Measurements from ENCODE around the gene GSG1. TPM values are rescaled to one million over a fixed set of nuclear protein-coding genes. Genes with fewer than 3 reads are reported as not detected.

The GSG1 gene
- total RNA-seq, 1 experiment from 2014 or later, result 0.22 TPM

- Histone ChIP-seq H2BK12ac (ENCODE audit: insufficient read length, low read depth, low read length) (no peak overlapping the region), H4K8ac (replicated peaks; ENCODE audit: insufficient read length, low read depth, low read length) (no peak overlapping the region), H2BK20ac (ENCODE audit: low read depth, low read length, poor library complexity, severe bottlenecking) (no peak overlapping the region), H3T11ph (ENCODE audit: low read length) (no peak overlapping the region), H2BK5ac (ENCODE audit: insufficient read length, low read length) (no peak overlapping the region), H2BK120ac (ENCODE audit: low read depth, low read length, poor library complexity, severe bottlenecking) (no peak overlapping the region), H3K18ac (ENCODE audit: insufficient read length, low read depth, low read length) (no peak overlapping the region), H3K27ac (ENCODE audit: insufficient read length, low read depth, low read length) (no peak overlapping the region), H3K9ac (ENCODE audit: extremely low read depth, insufficient read length, low read length) (no peak overlapping the region), H3K14ac (ENCODE audit: insufficient read depth, low read length) (no peak overlapping the region), H3K79me1 (ENCODE audit: insufficient read depth, low read depth, low read length, poor library complexity, severe bottlenecking) (no peaks in the 10 kb centered on the region), H3K4ac (ENCODE audit: low read depth, low read length) (no peak overlapping the region), H2AK5ac (ENCODE audit: insufficient read length, low read length) (no peak overlapping the region), H4K91ac (ENCODE audit: insufficient read length, low read depth, low read length) (no peak overlapping the region), H3K27me3 (ENCODE audit: insufficient read depth, low read length) (no peaks in the 10 kb centered on the region), H2BK15ac (ENCODE audit: low read depth, low read length) (no peak overlapping the region), H3K4me1 (ENCODE audit: insufficient read depth, low read length) (peaks cover 21% of the 10 kb centered on the region), H3K56ac (ENCODE audit: insufficient read length, low read depth, low read length) (no peak overlapping the region), H3K23ac (ENCODE audit: insufficient read length, low read depth, low read length) (no peak overlapping the region), H3K4me2 (ENCODE audit: insufficient read depth, insufficient read length, low read length) (no peak overlapping the region), H3K9me3 (ENCODE audit: control insufficient read depth, low read depth, low read length) (no peaks in the 10 kb centered on the region), H3K79me2 (ENCODE audit: insufficient read depth, low read length) (no peaks in the 10 kb centered on the region), H2AFZ (ENCODE audit: low read length) (no peak overlapping the region), H3K23me2 (ENCODE audit: insufficient read length, low read depth, low read length, poor library complexity, severe bottlenecking) (no peaks in the 10 kb centered on the region), H4K5ac (ENCODE audit: insufficient read length, low read depth, low read length) (no peak overlapping the region), H4K20me1 (ENCODE audit: control insufficient read depth, insufficient read depth, insufficient read length) (no peaks in the 10 kb centered on the region)
- WGBS (ENCODE audit: extremely low coverage, insufficient read length, low lambda C conversion rate), result no CpG with 5 or more reads among the region's 7 CpGs
- no peak for TF ChIP-seq CTCF (conservative IDR thresholded peaks at IDR 0.05)
- H3K36me3 Mint-ChIP-seq (ENCODE audit: insufficient read depth in 1 of 3, low read depth in 3 of 3), result peaks cover 16 to 33% (median 26%) of the 10 kb centered on the region in 3 experiments
- H3K4me1 Mint-ChIP-seq, result peaks cover 47 to 50% of the 10 kb centered on the region in 2 experiments
- H3K27ac Mint-ChIP-seq, result peak overlapping the region in 1 of 3 experiments; percentile 100; a peak in 1 of 7 replicates
- H3K4me3 Mint-ChIP-seq, result peak overlapping the region in 1 of 2 experiments; percentile 36; a peak in 1 of 5 replicates
- H3K27me3 Mint-ChIP-seq (ENCODE audit: low read depth), result no peaks in the 10 kb centered on the region
- no peaks in the 10 kb centered on the region; a peak in 1 of 5 replicates for H3K9me3 Mint-ChIP-seq
- DNase-seq, result no peak
These were observed 17.3 kb downstream of the GSG1 start for GRCh38 chr12:13085968-13086686.
